HEK293 (cell line): ENCODE measurements around the gene DARS2.

ENCODE experiments used
- CTCF ChIA-PET: fragments of 350-600 bp; formaldehyde crosslinking; extraction: SDS; loops from one replicate; lab custom pipeline; 2021; ENCODE audit warnings: antibody characterized with exemption; lab: Yijun Ruan, JAX
- POLR2A ChIA-PET: fragments of 300-600 bp; formaldehyde crosslinking; extraction: SDS; loops from one replicate; lab custom pipeline; 2020; ENCODE audit warnings: antibody characterized with exemption, inconsistent platforms; lab: Yijun Ruan, JAX
- H3K27ac ChIP-seq: fragments of 200-500 bp; sonication (Bioruptor generic); 2 replicates; pipeline ENCODE4 v1.5.1; 2014; ENCODE audit warnings: low read depth, low read length, control low read depth, inconsistent platforms; ENCODE audit errors: extremely low read depth
- H3K36me3 ChIP-seq, 2 experiments: fragments of 200-500 bp in 1 of 2; sonication (Bioruptor generic) in 1 of 2; 1 replicate in 1 of 2; 2 replicates in 1 of 2; pipeline ENCODE4 v1.5.1; 2014 to 2017; ENCODE audit warnings: inconsistent platforms in 2 of 2, low read length in 2 of 2; ENCODE audit not compliant: control insufficient read depth in 2 of 2, insufficient read depth in 1 of 2
- H3K4me1 ChIP-seq: fragments of 200-500 bp; sonication (Bioruptor generic); 2 replicates; pipeline ENCODE4 v1.5.1; 2014; ENCODE audit warnings: mild to moderate bottlenecking, low read length, inconsistent platforms; ENCODE audit not compliant: control insufficient read depth, insufficient read depth
- H3K4me3 ChIP-seq: 2 replicates; pipeline ENCODE4 v1.5.1; 2011; ENCODE audit warnings: low read depth, mild to moderate bottlenecking, control low read depth, low read length, moderate library complexity
- H3K9me3 ChIP-seq: fragments of 200-500 bp; sonication (Bioruptor generic); 2 replicates; pipeline ENCODE4 v1.5.1; 2014; ENCODE audit warnings: low read depth, low read length, inconsistent platforms; ENCODE audit not compliant: control insufficient read depth, insufficient read depth
- BCL6B ChIP-seq: fragments of 450-650 bp; formaldehyde crosslinking; IDR thresholded peaks from 2 replicates; pipeline ENCODE4 v1.5.1; 2017; ENCODE audit warnings: missing biosample characterization, missing genetic modification characterization
- FEZF1 ChIP-seq: fragments of 450-650 bp; formaldehyde crosslinking; IDR thresholded peaks from 2 replicates; pipeline ENCODE4 v1.5.1; 2016; ENCODE audit warnings: missing biosample characterization, missing genetic modification characterization
- GFI1B ChIP-seq: fragments of 450-650 bp; formaldehyde crosslinking; IDR thresholded peaks from 2 replicates; pipeline ENCODE4 v1.5.1; 2016; ENCODE audit warnings: missing biosample characterization, missing genetic modification characterization
- GLI4 ChIP-seq: fragments of 450-650 bp; formaldehyde crosslinking; IDR thresholded peaks from 2 replicates; pipeline ENCODE4 v1.5.1; 2016; ENCODE audit warnings: missing biosample characterization, missing genetic modification characterization
- KLF1 ChIP-seq: fragments of 450-650 bp; formaldehyde crosslinking; IDR thresholded peaks from 2 replicates; pipeline ENCODE4 v1.5.1; 2016; ENCODE audit warnings: missing biosample characterization, missing genetic modification characterization
- OVOL3 ChIP-seq: fragments of 450-650 bp; formaldehyde crosslinking; IDR thresholded peaks from 2 replicates; pipeline ENCODE4 v1.5.1; 2016; ENCODE audit warnings: missing biosample characterization, missing genetic modification characterization
- SCRT1 ChIP-seq: fragments of 450-650 bp; formaldehyde crosslinking; IDR thresholded peaks from 2 replicates; pipeline ENCODE4 v1.5.1; 2016; ENCODE audit warnings: missing biosample characterization, missing genetic modification characterization, borderline replicate concordance
- ZBTB20 ChIP-seq: fragments of 450-650 bp; formaldehyde crosslinking; IDR thresholded peaks from 2 replicates; pipeline ENCODE4 v1.5.1; 2016; ENCODE audit warnings: missing biosample characterization, missing genetic modification characterization
- ZBTB8A ChIP-seq: fragments of 450-650 bp; formaldehyde crosslinking; IDR thresholded peaks from 2 replicates; pipeline ENCODE4 v1.5.1; 2016; ENCODE audit warnings: missing biosample characterization, missing genetic modification characterization
- ZNF114 ChIP-seq: fragments of 450-650 bp; formaldehyde crosslinking; IDR thresholded peaks from 2 replicates; pipeline ENCODE4 v1.5.0; 2017; ENCODE audit warnings: missing biosample characterization, missing genetic modification characterization
- ZNF19 ChIP-seq: fragments of 450-650 bp; formaldehyde crosslinking; IDR thresholded peaks from 2 replicates; pipeline ENCODE4; 2016; ENCODE audit warnings: missing biosample characterization, missing genetic modification characterization, low read depth
- ZNF248 ChIP-seq: fragments of 450-650 bp; formaldehyde crosslinking; IDR thresholded peaks from 2 replicates; pipeline ENCODE4 v1.5.1; 2017; ENCODE audit warnings: missing biosample characterization, missing genetic modification characterization
- ZNF366 ChIP-seq: fragments of 450-650 bp; formaldehyde crosslinking; conservative IDR thresholded peaks from 2 replicates; pipeline ENCODE4 v1.5.1; 2016; ENCODE audit warnings: missing biosample characterization, missing genetic modification characterization
- ZNF398 ChIP-seq: fragments of 450-650 bp; formaldehyde crosslinking; IDR thresholded peaks from 2 replicates; pipeline ENCODE4 v1.5.1; 2017; ENCODE audit warnings: missing biosample characterization, missing genetic modification characterization
- ZNF423 ChIP-seq: fragments of 450-650 bp; formaldehyde crosslinking; IDR thresholded peaks from 2 replicates; pipeline ENCODE4 v1.5.1; 2016; ENCODE audit warnings: missing biosample characterization, missing genetic modification characterization
- ZNF426 ChIP-seq: fragments of 450-650 bp; formaldehyde crosslinking; IDR thresholded peaks from 2 replicates; pipeline ENCODE4 v1.5.1; 2017; ENCODE audit warnings: missing biosample characterization, missing genetic modification characterization, mild to moderate bottlenecking, inconsistent platforms, moderate library complexity
- ZNF521 ChIP-seq: fragments of 450-650 bp; formaldehyde crosslinking; IDR thresholded peaks from 2 replicates; pipeline ENCODE4 v1.5.1; 2017; ENCODE audit warnings: missing biosample characterization, mild to moderate bottlenecking, missing genetic modification characterization
- ZNF558 ChIP-seq: fragments of 450-650 bp; formaldehyde crosslinking; IDR thresholded peaks from 2 replicates; pipeline ENCODE4 v1.5.1; 2016; ENCODE audit warnings: missing biosample characterization, missing genetic modification characterization
- ZNF561 ChIP-seq: fragments of 450-650 bp; IDR thresholded peaks from 2 replicates; pipeline ENCODE4 v1.5.1; 2018; ENCODE audit warnings: missing biosample characterization, missing genetic modification characterization, borderline replicate concordance
- ZNF600 ChIP-seq: fragments of 450-650 bp; formaldehyde crosslinking; IDR thresholded peaks from 2 replicates; pipeline ENCODE4 v1.5.1; 2016; ENCODE audit warnings: missing biosample characterization, missing genetic modification characterization
- ZNF658 ChIP-seq: fragments of 450-650 bp; formaldehyde crosslinking; IDR thresholded peaks from 2 replicates; pipeline ENCODE4; 2016; ENCODE audit warnings: missing biosample characterization, missing genetic modification characterization
- ZNF670 ChIP-seq: fragments of 450-650 bp; formaldehyde crosslinking; IDR thresholded peaks from 2 replicates; pipeline ENCODE4 v1.5.1; 2016; ENCODE audit warnings: missing biosample characterization, missing genetic modification characterization, low read depth
- ZNF677 ChIP-seq: fragments of 450-650 bp; IDR thresholded peaks from 2 replicates; pipeline ENCODE4 v1.5.0; 2018; ENCODE audit warnings: missing biosample characterization, mild to moderate bottlenecking, missing genetic modification characterization, moderate library complexity
- ZNF701 ChIP-seq: fragments of 450-650 bp; formaldehyde crosslinking; IDR thresholded peaks from 2 replicates; pipeline ENCODE4 v1.5.1; 2016; ENCODE audit warnings: missing biosample characterization, missing genetic modification characterization
- ZNF707 ChIP-seq: fragments of 450-650 bp; formaldehyde crosslinking; IDR thresholded peaks from 2 replicates; pipeline ENCODE4 v1.5.1; 2016; ENCODE audit warnings: missing biosample characterization, missing genetic modification characterization
- ZNF843 ChIP-seq: fragments of 450-650 bp; formaldehyde crosslinking; IDR thresholded peaks from 2 replicates; pipeline ENCODE4 v1.5.1; 2016; ENCODE audit warnings: missing biosample characterization, missing genetic modification characterization
- ZSCAN18 ChIP-seq: fragments of 450-650 bp; formaldehyde crosslinking; IDR thresholded peaks from 2 replicates; pipeline ENCODE4 v1.5.1; 2016; ENCODE audit warnings: missing biosample characterization, missing genetic modification characterization
- TF ChIP-seq, protein P1 (sequence below): fragments of 450-650 bp; formaldehyde crosslinking; IDR thresholded peaks from 2 replicates; pipeline ENCODE4 v1.5.1; 2016; ENCODE audit warnings: missing biosample characterization, missing genetic modification characterization
- TF ChIP-seq, protein P2 (sequence below): fragments of 450-650 bp; formaldehyde crosslinking; IDR thresholded peaks from 2 replicates; pipeline ENCODE4 v1.5.1; 2016; ENCODE audit warnings: missing biosample characterization, missing genetic modification characterization
- TF ChIP-seq, protein P3 (sequence below): fragments of 450-650 bp; formaldehyde crosslinking; IDR thresholded peaks from 2 replicates; pipeline ENCODE4; 2016; ENCODE audit warnings: missing biosample characterization, missing genetic modification characterization

The DARS2 gene

DNA sequence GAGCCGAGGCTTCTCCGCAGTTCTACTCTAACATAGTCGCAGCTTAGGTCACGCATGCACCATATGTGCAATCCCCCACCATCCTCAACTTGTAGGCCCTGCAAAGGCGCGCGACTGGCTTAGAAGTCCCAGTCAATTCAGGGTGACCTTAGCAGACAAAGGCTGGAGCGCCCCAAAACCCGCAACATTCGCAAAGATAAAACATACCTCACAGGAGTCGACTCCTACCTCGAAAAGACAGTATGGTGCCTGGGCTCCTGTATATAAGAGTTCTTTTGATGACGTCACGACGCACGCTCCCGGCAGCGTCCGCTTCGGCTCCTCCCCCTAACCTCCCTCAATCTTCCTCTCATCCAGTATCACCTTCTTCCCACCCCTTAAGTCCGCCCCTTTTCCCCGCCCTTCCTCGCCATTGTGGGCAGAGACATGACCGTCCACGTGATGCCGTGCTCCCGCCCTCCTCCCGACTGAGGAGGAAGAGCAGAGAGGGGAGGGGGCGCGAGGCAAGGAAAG lies 43.3 kb downstream of the DARS2 start, which contains the start of gene GAS5:
TSS of gene GAS5 (minus strand) at position 237 of the 513 bp plus-strand sequence.
- no peaks in the 10 kb centered on the region; the same call in 1 of the 2 replicates for H3K4me1 ChIP-seq
- H3K4me3 ChIP-seq = peak within 1 kb of the TSS; percentile 90
- peak within 1 kb of the TSS; percentile 86 for H3K27ac ChIP-seq
- ChIA-PET POLR2A (interaction anchor here (0.6 to 2.2 kb wide), 34 partner anchors 9 to 1064 kb away, joined by 3 to 28 read pairs (median 4); partner anchors contain the start of genes CENPL, DARS2, KLHL20 and PRDX6), CTCF (no interaction called here)
- peaks cover 14 to 65% of the 10 kb centered on the region in 2 experiments for H3K36me3 ChIP-seq
- no peaks in the 10 kb centered on the region for H3K9me3 ChIP-seq
- TF ChIP-seq, protein P1, sequence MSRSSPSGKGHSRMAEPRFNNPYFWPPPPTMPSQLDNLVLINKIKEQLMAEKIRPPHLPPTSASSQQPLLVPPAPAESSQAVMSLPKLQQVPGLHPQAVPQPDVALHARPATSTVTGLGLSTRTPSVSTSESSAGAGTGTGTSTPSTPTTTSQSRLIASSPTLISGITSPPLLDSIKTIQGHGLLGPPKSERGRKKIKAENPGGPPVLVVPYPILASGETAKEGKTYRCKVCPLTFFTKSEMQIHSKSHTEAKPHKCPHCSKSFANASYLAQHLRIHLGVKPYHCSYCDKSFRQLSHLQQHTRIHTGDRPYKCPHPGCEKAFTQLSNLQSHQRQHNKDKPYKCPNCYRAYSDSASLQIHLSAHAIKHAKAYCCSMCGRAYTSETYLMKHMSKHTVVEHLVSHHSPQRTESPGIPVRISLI (tag by site-specific recombination) = no peak
- TF ChIP-seq ZNF677 (tag by site-specific recombination) (no peak), ZBTB20 (no peak), ZNF248 (no peak), SCRT1 (no peak), ZNF707 (tag by site-specific recombination) (no peak), ZNF701 (no peak), ZNF398 (no peak), KLF1 (tag by site-specific recombination) (no peak), ZNF19 (tag by site-specific recombination) (no peak), ZNF423 (tag by site-specific recombination) (no peak), ZNF843 (tag by site-specific recombination) (no peak; the same call in 1 of the 2 replicates), OVOL3 (no peak), GFI1B (tag by site-specific recombination) (no peak), ZNF670 (no peak), ZNF561 (tag by site-specific recombination) (peak; percentile 32; the same call in 1 of the 2 replicates), ZNF521 (tag by site-specific recombination) (no peak), ZNF658 (no peak), ZNF558 (tag by site-specific recombination) (peak; percentile 47; the same call in 1 of the 2 replicates), ZBTB8A (tag by site-specific recombination) (no peak; the same call in 1 of the 2 replicates), BCL6B (no peak), ZSCAN18 (0 out of 2 replicates have a peak, but pooled peaks have one; percentile 17), GLI4 (tag by site-specific recombination) (peak; percentile 78; the same call in 1 of the 2 replicates), ZNF426 (tag by site-specific recombination) (no peak), FEZF1 (no peak), ZNF114 (no peak), ZNF600 (tag by site-specific recombination) (peak; percentile 8; the same call in 1 of the 2 replicates), ZNF366 (peak; percentile 100)
- TF ChIP-seq, protein P2, sequence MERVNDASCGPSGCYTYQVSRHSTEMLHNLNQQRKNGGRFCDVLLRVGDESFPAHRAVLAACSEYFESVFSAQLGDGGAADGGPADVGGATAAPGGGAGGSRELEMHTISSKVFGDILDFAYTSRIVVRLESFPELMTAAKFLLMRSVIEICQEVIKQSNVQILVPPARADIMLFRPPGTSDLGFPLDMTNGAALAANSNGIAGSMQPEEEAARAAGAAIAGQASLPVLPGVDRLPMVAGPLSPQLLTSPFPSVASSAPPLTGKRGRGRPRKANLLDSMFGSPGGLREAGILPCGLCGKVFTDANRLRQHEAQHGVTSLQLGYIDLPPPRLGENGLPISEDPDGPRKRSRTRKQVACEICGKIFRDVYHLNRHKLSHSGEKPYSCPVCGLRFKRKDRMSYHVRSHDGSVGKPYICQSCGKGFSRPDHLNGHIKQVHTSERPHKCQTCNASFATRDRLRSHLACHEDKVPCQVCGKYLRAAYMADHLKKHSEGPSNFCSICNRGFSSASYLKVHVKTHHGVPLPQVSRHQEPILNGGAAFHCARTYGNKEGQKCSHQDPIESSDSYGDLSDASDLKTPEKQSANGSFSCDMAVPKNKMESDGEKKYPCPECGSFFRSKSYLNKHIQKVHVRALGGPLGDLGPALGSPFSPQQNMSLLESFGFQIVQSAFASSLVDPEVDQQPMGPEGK = no peak
- TF ChIP-seq, protein P3, sequence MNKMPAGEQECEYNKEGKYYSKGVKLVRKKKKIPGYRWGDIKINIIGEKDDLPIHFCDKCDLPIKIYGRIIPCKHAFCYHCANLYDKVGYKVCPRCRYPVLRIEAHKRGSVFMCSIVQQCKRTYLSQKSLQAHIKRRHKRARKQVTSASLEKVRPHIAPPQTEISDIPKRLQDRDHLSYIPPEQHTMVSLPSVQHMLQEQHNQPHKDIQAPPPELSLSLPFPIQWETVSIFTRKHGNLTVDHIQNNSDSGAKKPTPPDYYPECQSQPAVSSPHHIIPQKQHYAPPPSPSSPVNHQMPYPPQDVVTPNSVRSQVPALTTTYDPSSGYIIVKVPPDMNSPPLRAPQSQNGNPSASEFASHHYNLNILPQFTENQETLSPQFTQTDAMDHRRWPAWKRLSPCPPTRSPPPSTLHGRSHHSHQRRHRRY = no peak
